Measurements from ENCODE around the gene TMEM44.

GRCh38 chr3:194573680-194574437, 59.4 kb downstream of the TMEM44 start:
- TF ChIP-seq PTBP1 (IDR thresholded peaks at IDR 0.05; ENCODE audit: low read depth, low read length) (no peak), ARNT (IDR thresholded peaks at IDR 0.05) (no peak), BACH1 (tag; IDR thresholded peaks at IDR 0.05) (no peak), POLR2AphosphoS5 (IDR thresholded peaks at IDR 0.05; ENCODE audit: control insufficient read depth, insufficient read depth, low read depth, low read length) (no peak), EP300 (IDR thresholded peaks at IDR 0.05; ENCODE audit: low read length) (no peak), ZNF3 (CRISPR knock-in tag; IDR thresholded peaks at IDR 0.05) (no peak), POLR2H (tag; IDR thresholded peaks at IDR 0.05; ENCODE audit: low read depth) (no peak)
- TF ChIP-seq, protein P1, sequence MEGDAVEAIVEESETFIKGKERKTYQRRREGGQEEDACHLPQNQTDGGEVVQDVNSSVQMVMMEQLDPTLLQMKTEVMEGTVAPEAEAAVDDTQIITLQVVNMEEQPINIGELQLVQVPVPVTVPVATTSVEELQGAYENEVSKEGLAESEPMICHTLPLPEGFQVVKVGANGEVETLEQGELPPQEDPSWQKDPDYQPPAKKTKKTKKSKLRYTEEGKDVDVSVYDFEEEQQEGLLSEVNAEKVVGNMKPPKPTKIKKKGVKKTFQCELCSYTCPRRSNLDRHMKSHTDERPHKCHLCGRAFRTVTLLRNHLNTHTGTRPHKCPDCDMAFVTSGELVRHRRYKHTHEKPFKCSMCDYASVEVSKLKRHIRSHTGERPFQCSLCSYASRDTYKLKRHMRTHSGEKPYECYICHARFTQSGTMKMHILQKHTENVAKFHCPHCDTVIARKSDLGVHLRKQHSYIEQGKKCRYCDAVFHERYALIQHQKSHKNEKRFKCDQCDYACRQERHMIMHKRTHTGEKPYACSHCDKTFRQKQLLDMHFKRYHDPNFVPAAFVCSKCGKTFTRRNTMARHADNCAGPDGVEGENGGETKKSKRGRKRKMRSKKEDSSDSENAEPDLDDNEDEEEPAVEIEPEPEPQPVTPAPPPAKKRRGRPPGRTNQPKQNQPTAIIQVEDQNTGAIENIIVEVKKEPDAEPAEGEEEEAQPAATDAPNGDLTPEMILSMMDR (IDR thresholded peaks at IDR 0.05 in 2 of 3, conservative IDR thresholded peaks at IDR 0.05 in 1 of 3; ENCODE audit: insufficient read depth in 2 of 3, low read depth in 1 of 3, low read length in 3 of 3), result peak; percentile 68 to 78 (median 73)
